ENCODE measurements around the gene TPM1. TPM values are rescaled to one million over a fixed set of nuclear protein-coding genes. Genes with fewer than 3 reads are reported as not detected.

TPM1 gene
- total and polyA plus RNA-seq, 4 donors = 64.7 to 101 (median 71.5) TPM

DNA sequence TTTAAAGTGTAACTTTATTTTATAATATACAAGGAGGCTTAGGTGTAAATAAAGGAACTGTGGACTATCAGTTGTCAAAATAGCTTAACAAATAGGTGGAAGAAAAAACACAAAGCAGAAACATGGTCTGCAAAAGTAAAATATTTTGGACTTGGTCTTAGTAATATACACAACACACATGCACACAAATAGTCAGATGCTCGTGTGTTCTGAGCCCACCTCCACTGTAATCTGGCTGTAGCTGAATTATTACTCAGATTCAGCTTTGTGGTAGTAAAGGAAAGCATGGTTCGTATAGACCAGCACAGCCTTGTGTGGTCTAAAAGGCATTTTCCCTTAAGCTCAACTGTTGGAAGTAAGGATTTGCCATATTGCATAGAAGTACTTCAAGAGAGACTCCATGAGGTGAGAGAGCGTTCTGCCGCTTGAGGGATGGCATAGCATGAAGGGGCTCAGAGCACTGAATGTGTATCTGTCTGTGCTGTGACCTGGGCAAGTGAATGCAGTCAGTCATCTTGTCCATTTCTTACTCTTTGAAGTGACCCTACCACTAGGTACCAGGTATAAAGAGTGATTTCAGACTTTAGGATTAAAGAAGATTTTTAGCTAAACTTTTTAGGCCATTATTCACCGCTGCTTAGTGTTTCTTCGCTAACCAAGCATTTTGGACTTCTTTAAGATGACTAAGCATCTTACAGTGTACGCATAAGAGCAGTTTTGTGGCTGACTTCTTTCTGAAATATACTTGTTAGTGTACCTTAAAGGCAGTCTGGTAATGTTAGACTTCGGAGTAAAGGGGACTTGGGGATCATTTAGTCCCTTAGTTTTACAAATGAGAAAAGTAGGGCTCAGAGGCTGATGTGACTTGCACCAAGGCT, 15.2 kb downstream of the TPM1 start:
- no peaks in the 10 kb centered on the region for H3K27me3 ChIP-seq (ENCODE audit: control insufficient read depth in 4 of 4, insufficient read depth in 4 of 4, low read length in 3 of 4)
- no peak overlapping the region for H3K9ac ChIP-seq (ENCODE audit: low read depth in 1 of 2, low read length in 2 of 2)
- H3K27ac ChIP-seq (ENCODE audit: low read depth in 1 of 2, low read length in 2 of 2) = no peak overlapping the region
- H3K4me3 ChIP-seq (ENCODE audit: low read depth in 1 of 3, low read length in 3 of 3) = no peak overlapping the region
- peaks cover 10 to 51% (median 45%) of the 10 kb centered on the region in 4 donors for H3K36me3 ChIP-seq (ENCODE audit: control insufficient read depth in 4 of 4, insufficient read depth in 3 of 4, low read depth in 1 of 4, low read length in 3 of 4)
- peaks cover 13 to 32% (median 20%) of the 10 kb centered on the region in 4 donors for H3K4me1 ChIP-seq (ENCODE audit: control insufficient read depth in 4 of 4, insufficient read depth in 4 of 4, low read length in 3 of 4)
- DNase-seq (ENCODE audit: low spot score) = no peak
- no peak for TF ChIP-seq JUND (IDR thresholded peaks at IDR 0.05)
- no peaks in the 10 kb centered on the region for H3K9me3 ChIP-seq (ENCODE audit: control insufficient read depth in 4 of 4, low read length in 3 of 4)
- WGBS = 94% methylated on average over 8 of the region's 8 CpGs

DNA sequence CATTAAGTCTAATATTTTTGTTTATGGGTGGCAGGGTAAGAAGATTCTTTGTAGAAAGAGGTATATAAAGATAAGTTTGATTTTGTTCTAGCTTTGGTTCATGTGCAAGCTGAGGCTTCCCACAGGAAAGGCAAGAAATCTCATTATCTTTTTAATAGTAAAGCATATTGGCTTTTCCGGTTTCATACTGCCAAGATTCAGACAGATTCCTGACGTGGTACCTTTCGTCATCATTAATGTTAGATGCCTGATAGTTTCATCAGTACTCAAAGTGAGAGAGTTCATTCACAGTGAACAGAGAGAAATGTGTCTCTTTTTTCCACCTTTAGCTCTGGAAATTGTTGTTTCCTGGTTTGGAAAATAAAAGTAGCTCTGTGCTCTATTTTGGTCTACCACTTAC, 16.5 kb downstream of the TPM1 start:
- 59% methylated on average over 3 of the region's 3 CpGs for WGBS
- Histone ChIP-seq H3K4me3 (ENCODE audit: low read depth in 1 of 3, low read length in 3 of 3) (no peak overlapping the region), H3K36me3 (ENCODE audit: control insufficient read depth in 4 of 4, insufficient read depth in 3 of 4, low read depth in 1 of 4, low read length in 3 of 4) (peaks cover 17 to 64% (median 56%) of the 10 kb centered on the region in 4 donors), H3K9ac (ENCODE audit: low read depth in 1 of 2, low read length in 2 of 2) (no peak overlapping the region), H3K9me3 (ENCODE audit: control insufficient read depth in 4 of 4, low read length in 3 of 4) (no peaks in the 10 kb centered on the region), H3K27me3 (ENCODE audit: control insufficient read depth in 4 of 4, insufficient read depth in 4 of 4, low read length in 3 of 4) (no peaks in the 10 kb centered on the region), H3K4me1 (ENCODE audit: control insufficient read depth in 4 of 4, insufficient read depth in 4 of 4, low read length in 3 of 4) (peaks cover 3 to 21% (median 12%) of the 10 kb centered on the region in 4 donors), H3K27ac (ENCODE audit: low read depth in 1 of 2, low read length in 2 of 2) (no peak overlapping the region)
- no peak for TF ChIP-seq RXRA (IDR thresholded peaks at IDR 0.05)
- TF ChIP-seq EGR1 (IDR thresholded peaks at IDR 0.05; ENCODE audit: low read depth in 2 of 2) = no peak
- TF ChIP-seq, protein P1, sequence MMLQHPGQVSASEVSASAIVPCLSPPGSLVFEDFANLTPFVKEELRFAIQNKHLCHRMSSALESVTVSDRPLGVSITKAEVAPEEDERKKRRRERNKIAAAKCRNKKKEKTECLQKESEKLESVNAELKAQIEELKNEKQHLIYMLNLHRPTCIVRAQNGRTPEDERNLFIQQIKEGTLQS (IDR thresholded peaks at IDR 0.05) = no peak
- TF ChIP-seq, protein P2, sequence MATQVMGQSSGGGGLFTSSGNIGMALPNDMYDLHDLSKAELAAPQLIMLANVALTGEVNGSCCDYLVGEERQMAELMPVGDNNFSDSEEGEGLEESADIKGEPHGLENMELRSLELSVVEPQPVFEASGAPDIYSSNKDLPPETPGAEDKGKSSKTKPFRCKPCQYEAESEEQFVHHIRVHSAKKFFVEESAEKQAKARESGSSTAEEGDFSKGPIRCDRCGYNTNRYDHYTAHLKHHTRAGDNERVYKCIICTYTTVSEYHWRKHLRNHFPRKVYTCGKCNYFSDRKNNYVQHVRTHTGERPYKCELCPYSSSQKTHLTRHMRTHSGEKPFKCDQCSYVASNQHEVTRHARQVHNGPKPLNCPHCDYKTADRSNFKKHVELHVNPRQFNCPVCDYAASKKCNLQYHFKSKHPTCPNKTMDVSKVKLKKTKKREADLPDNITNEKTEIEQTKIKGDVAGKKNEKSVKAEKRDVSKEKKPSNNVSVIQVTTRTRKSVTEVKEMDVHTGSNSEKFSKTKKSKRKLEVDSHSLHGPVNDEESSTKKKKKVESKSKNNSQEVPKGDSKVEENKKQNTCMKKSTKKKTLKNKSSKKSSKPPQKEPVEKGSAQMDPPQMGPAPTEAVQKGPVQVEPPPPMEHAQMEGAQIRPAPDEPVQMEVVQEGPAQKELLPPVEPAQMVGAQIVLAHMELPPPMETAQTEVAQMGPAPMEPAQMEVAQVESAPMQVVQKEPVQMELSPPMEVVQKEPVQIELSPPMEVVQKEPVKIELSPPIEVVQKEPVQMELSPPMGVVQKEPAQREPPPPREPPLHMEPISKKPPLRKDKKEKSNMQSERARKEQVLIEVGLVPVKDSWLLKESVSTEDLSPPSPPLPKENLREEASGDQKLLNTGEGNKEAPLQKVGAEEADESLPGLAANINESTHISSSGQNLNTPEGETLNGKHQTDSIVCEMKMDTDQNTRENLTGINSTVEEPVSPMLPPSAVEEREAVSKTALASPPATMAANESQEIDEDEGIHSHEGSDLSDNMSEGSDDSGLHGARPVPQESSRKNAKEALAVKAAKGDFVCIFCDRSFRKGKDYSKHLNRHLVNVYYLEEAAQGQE (IDR thresholded peaks at IDR 0.05) = no peak
- TF ChIP-seq, protein P3, sequence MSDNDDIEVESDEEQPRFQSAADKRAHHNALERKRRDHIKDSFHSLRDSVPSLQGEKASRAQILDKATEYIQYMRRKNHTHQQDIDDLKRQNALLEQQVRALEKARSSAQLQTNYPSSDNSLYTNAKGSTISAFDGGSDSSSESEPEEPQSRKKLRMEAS (IDR thresholded peaks at IDR 0.05) = no peak
- TF ChIP-seq FOXA2 (IDR thresholded peaks at IDR 0.05) = no peak
- no peak for TF ChIP-seq JUND (IDR thresholded peaks at IDR 0.05)
- no peak for TF ChIP-seq HNF4A (conservative IDR thresholded peaks at IDR 0.05)
- no peak for TF ChIP-seq YY1 (IDR thresholded peaks at IDR 0.05)
- no peak for TF ChIP-seq RAD21 (IDR thresholded peaks at IDR 0.05)
- no peak for TF ChIP-seq HNF4G (IDR thresholded peaks at IDR 0.05)
- TF ChIP-seq NR2F2 (IDR thresholded peaks at IDR 0.05) = no peak
- TF ChIP-seq SP1 (IDR thresholded peaks at IDR 0.05) = no peak
- TF ChIP-seq TAF1 (conservative IDR thresholded peaks at IDR 0.05) = no peak
- TF ChIP-seq, protein P4, sequence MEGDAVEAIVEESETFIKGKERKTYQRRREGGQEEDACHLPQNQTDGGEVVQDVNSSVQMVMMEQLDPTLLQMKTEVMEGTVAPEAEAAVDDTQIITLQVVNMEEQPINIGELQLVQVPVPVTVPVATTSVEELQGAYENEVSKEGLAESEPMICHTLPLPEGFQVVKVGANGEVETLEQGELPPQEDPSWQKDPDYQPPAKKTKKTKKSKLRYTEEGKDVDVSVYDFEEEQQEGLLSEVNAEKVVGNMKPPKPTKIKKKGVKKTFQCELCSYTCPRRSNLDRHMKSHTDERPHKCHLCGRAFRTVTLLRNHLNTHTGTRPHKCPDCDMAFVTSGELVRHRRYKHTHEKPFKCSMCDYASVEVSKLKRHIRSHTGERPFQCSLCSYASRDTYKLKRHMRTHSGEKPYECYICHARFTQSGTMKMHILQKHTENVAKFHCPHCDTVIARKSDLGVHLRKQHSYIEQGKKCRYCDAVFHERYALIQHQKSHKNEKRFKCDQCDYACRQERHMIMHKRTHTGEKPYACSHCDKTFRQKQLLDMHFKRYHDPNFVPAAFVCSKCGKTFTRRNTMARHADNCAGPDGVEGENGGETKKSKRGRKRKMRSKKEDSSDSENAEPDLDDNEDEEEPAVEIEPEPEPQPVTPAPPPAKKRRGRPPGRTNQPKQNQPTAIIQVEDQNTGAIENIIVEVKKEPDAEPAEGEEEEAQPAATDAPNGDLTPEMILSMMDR (IDR thresholded peaks at IDR 0.05; ENCODE audit: low read depth, low read length, missing input control) = no peak
- TF ChIP-seq, protein P5, sequence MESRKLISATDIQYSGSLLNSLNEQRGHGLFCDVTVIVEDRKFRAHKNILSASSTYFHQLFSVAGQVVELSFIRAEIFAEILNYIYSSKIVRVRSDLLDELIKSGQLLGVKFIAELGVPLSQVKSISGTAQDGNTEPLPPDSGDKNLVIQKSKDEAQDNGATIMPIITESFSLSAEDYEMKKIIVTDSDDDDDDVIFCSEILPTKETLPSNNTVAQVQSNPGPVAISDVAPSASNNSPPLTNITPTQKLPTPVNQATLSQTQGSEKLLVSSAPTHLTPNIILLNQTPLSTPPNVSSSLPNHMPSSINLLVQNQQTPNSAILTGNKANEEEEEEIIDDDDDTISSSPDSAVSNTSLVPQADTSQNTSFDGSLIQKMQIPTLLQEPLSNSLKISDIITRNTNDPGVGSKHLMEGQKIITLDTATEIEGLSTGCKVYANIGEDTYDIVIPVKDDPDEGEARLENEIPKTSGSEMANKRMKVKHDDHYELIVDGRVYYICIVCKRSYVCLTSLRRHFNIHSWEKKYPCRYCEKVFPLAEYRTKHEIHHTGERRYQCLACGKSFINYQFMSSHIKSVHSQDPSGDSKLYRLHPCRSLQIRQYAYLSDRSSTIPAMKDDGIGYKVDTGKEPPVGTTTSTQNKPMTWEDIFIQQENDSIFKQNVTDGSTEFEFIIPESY (IDR thresholded peaks at IDR 0.05) = no peak
- no peak for TF ChIP-seq GABPA (IDR thresholded peaks at IDR 0.05 in 1 of 2, conservative IDR thresholded peaks at IDR 0.05 in 1 of 2)
- no peak for TF ChIP-seq FOXA1 (IDR thresholded peaks at IDR 0.05)
- no peak for DNase-seq (ENCODE audit: low spot score)

Measured in liver (tissue), 9 donors.